MCF 10A (cell line): ENCODE data around the gene PALM. TPM values are rescaled to one million over a fixed set of nuclear protein-coding genes. Genes with fewer than 3 reads are reported as not detected.

Experiments
- BruUV-seq: library from RNA; stranded (reverse); fragments of 400-500 nt; replicated peaks from 2 replicates; lab custom pipeline; 2021; lab: Mats Ljungman, UMichigan
- CTCF ChIA-PET: fragments of 300-600 bp; sonication (Branson Sonifier 250); formaldehyde crosslinking; extraction: SDS; loops from one replicate; lab custom pipeline; 2021; ENCODE audit warnings: antibody characterized with exemption, inconsistent platforms; lab: Yijun Ruan, JAX
- POLR2A ChIA-PET: fragments of 300-600, 350-650 bp; sonication (Branson Sonifier 250); formaldehyde crosslinking; extraction: SDS; loops from one replicate; lab custom pipeline; 2020; ENCODE audit warnings: antibody characterized with exemption, inconsistent platforms; lab: Yijun Ruan, JAX
- DNase-seq: peaks from one replicate; pipeline ENCODE4 v3.0.0-alpha.2; 2018; ENCODE audit not compliant: unreplicated experiment
- H3K27ac Mint-ChIP-seq: one replicate; pipeline ENCODE4 v1.8.0; 2022; ENCODE audit warnings: mild to moderate bottlenecking, low read depth, mixed read lengths; ENCODE audit not compliant: unreplicated experiment
- H3K27me3 Mint-ChIP-seq: one replicate; pipeline ENCODE4 v1.8.0; 2022; ENCODE audit warnings: mixed read lengths; ENCODE audit not compliant: insufficient read depth, unreplicated experiment
- H3K36me3 Mint-ChIP-seq: one replicate; pipeline ENCODE4 v1.8.0; 2022; ENCODE audit warnings: mild to moderate bottlenecking, moderate library complexity, mixed read lengths; ENCODE audit not compliant: insufficient read depth, unreplicated experiment
- H3K4me1 Mint-ChIP-seq: one replicate; pipeline ENCODE4 v1.8.0; 2022; ENCODE audit warnings: mixed read lengths; ENCODE audit not compliant: insufficient read depth, unreplicated experiment
- H3K4me3 Mint-ChIP-seq: one replicate; pipeline ENCODE4 v1.8.0; 2022; ENCODE audit warnings: mild to moderate bottlenecking, moderate library complexity, mixed read lengths; ENCODE audit not compliant: unreplicated experiment
- H3K9me3 Mint-ChIP-seq: one replicate; pipeline ENCODE4 v1.8.0; 2022; ENCODE audit warnings: mixed read lengths; ENCODE audit not compliant: unreplicated experiment
- CTCF ChIP-seq: fragments of 200-600 bp; IDR thresholded peaks from one replicate; pipeline ENCODE4 v1.8.0; 2022; ENCODE audit warnings: antibody characterized with exemption, mild to moderate bottlenecking; ENCODE audit not compliant: unreplicated experiment
- intact Hi-C: fragments of 100-400 bp; cut with micrococcal nuclease; formaldehyde crosslinking; loops from 2 replicates; pipeline ENCODE4 v1.14.1; 2022
- total RNA-seq: library from RNA; stranded (reverse); gene quantifications from 2 replicates; pipeline ENCODE4 v1.2.3, GENCODE V29; 2022

PALM gene
- total RNA-seq, 1 experiment from 2014 or later: 0.44 TPM

DNA sequence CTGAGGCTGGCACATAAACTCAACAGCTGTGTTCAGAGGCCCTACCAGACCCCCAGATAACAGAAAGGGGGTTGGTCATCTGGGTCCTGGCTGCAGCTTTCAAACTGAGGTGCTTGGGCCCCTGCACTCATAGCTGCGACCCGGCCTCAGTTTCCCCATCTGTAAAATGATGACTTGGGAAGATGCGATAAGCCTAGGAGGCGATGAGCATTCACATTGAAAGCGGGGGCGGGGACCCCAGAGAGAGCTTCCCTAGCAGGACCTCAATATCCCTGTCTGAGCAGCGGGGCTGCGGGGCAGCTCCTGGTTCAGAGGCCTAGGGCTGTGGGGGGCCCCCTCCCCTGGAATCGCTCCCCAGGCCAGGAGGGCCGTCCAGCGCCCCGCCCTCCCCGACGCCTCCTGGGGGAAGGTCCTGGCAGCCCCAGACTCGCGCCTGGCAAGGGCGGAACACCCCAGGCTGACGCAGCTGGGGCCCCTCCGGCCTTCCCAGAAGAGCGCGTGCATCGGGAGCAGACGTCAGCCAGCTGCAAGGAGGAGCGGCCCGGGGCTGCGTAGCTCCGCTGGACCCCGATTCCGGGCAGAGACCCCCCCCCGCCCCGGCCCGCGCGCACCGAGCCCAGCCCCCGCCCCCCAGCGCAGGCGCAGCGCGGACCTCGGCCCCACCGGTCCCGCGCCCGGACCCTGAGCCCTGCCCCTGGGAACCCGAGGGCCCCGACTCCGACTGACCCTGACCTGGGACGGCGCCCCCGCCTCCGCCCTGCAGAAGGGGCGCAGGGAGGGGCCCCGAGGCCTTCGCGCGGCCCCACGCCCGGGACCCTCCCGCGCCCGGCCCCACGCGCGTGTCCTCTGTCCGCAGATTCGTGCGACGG is 29.1 kb upstream of the PALM start:
- POLR2A ChIA-PET: interaction anchor here (0.6 to 6.8 kb wide), 12 partner anchors 10 to 573 kb away, joined by 3 to 49 read pairs (median 4); partner anchors contain the start of genes BSG, POLRMT and RNF126
- no TSS peak for BruUV-seq
- intact Hi-C loops: loop anchor here (5.0 kb wide), 1 partner anchor 73 kb away; the partner anchor contains the start of gene MISP
- H3K4me3 Mint-ChIP-seq: peak overlapping the region; percentile 65
- H3K27ac Mint-ChIP-seq: no peak overlapping the region
- CTCF ChIA-PET: interaction anchor here (0.7 to 2.0 kb wide), 3 partner anchors 11 to 95 kb away, joined by 3 to 7 read pairs (median 3); no protein-coding TSS in a partner anchor
- H3K27me3 Mint-ChIP-seq: no peaks in the 10 kb centered on the region
- peaks cover 61% of the 10 kb centered on the region for H3K36me3 Mint-ChIP-seq
- no peak for TF ChIP-seq CTCF
- H3K9me3 Mint-ChIP-seq: no peaks in the 10 kb centered on the region
- peaks cover 13% of the 10 kb centered on the region for H3K4me1 Mint-ChIP-seq
- DNase-seq: peak; percentile 58

DNA sequence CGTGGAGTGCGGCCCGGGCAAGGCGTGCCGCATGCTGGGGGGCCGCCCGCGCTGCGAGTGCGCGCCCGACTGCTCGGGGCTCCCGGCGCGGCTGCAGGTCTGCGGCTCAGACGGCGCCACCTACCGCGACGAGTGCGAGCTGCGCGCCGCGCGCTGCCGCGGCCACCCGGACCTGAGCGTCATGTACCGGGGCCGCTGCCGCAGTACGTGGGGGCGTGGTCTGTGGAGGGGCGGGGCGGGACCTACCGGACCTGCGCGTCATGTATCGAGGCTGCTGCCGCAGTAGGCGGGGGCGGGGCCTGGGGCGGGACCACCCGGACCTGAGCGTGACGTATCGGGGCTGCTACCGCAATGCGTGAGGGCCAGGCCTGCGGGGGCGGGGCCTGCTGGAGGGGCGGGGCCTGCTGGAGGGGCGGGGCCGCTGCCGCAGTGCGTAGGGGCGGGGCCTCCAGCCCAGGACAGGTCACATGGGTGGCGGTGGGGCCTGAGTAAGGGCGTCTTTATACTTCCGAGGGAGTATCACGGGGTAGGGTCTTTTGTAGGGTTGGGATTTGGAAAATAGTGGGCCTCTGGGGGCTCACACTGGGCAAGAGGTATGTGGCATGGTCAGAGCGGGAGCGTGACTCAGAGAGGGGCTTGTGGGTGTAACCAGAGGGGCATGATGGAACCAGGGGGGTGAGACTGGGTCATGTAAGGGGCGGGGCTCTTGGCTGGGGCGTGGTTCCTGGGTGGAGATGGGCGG is 28.3 kb upstream of the PALM start:
- peak overlapping the region; percentile 65 for H3K4me3 Mint-ChIP-seq
- H3K27me3 Mint-ChIP-seq: no peaks in the 10 kb centered on the region
- no TSS peak for BruUV-seq
- ChIA-PET CTCF (interaction anchor here (0.6 to 1.0 kb wide), 2 partner anchors 17 to 96 kb away, joined by 3 read pairs; no protein-coding TSS in a partner anchor), POLR2A (interaction anchor here (0.6 to 6.8 kb wide), 12 partner anchors 11 to 1174 kb away, joined by 3 to 49 read pairs (median 4); partner anchors contain the start of genes BSG and RNF126)
- peaks cover 9% of the 10 kb centered on the region for H3K4me1 Mint-ChIP-seq
- DNase-seq: peak; percentile 97
- H3K27ac Mint-ChIP-seq: peak overlapping the region; percentile 63
- no peaks in the 10 kb centered on the region for H3K9me3 Mint-ChIP-seq
- intact Hi-C loops: no loop called here
- H3K36me3 Mint-ChIP-seq: peaks cover 68% of the 10 kb centered on the region
- peak; percentile 45 for TF ChIP-seq CTCF

GRCh38 chr19:681029-682019 is 27.4 kb upstream of the PALM start:
- Mint-ChIP-seq H3K27ac (peak overlapping the region; percentile 66), H3K9me3 (no peaks in the 10 kb centered on the region)
- POLR2A ChIA-PET: interaction anchor here (0.6 to 6.8 kb wide), 6 partner anchors 18 to 1173 kb away, joined by 3 to 49 read pairs (median 4); partner anchors contain the start of gene RNF126

More at GRCh38 chr19:681029-682019, 27.4 kb upstream of the PALM start:
- DNase-seq: no peak
- no TSS peak for BruUV-seq
- CTCF ChIA-PET: interaction anchor here (1.0 kb wide), 1 partner anchor 97 kb away, joined by 3 read pairs; no protein-coding TSS in a partner anchor
- H3K4me3 Mint-ChIP-seq: peak overlapping the region; percentile 65
- no peak for TF ChIP-seq CTCF
- intact Hi-C loops: no loop called here
- peaks cover 6% of the 10 kb centered on the region for H3K4me1 Mint-ChIP-seq
- peaks cover 73% of the 10 kb centered on the region for H3K36me3 Mint-ChIP-seq
- no peaks in the 10 kb centered on the region for H3K27me3 Mint-ChIP-seq
